H1 (cell line): ENCODE results near the gene CD14.
"Not testable (repeated sequence)": the region's sequence is repeated elsewhere in the genome, so short reads cannot be mapped to it uniquely, and the experiment has no call there.

Source experiments
- BRCA1 ChIP-seq: IDR thresholded peaks from 2 replicates; pipeline ENCODE4 v1.6.1; 2012; ENCODE audit warnings: low read depth, low read length, improper control_type of control experiment
- CBX5 ChIP-seq: fragments of 300-800, 300-1000 bp; sonication (generic); IDR thresholded peaks from 2 replicates; pipeline ENCODE4 v1.7.1; 2016; ENCODE audit warnings: antibody characterized with exemption, low read length, low read depth
- CEBPB ChIP-seq: IDR thresholded peaks from 2 replicates; pipeline ENCODE4 v1.6.1; 2012; ENCODE audit warnings: low read depth, low read length
- CHD1 ChIP-seq: IDR thresholded peaks from 2 replicates; pipeline ENCODE4 v1.6.1; 2012; ENCODE audit warnings: low read depth, low read length, improper control_type of control experiment
- EZH2 ChIP-seq: fragments of 200-600 bp; sonication (generic); IDR thresholded peaks from 2 replicates; pipeline ENCODE4 v1.7.1; 2012; ENCODE audit warnings: low read depth, mild to moderate bottlenecking, moderate library complexity, low read length, inconsistent platforms; ENCODE audit not compliant: severe bottlenecking
- GABPA ChIP-seq: IDR thresholded peaks from 2 replicates; pipeline ENCODE4 v1.6.1; 2011; ENCODE audit warnings: mild to moderate bottlenecking, low read length, moderate library complexity, borderline replicate concordance; ENCODE audit not compliant: insufficient read depth
- JUN ChIP-seq: IDR thresholded peaks from 2 replicates; pipeline ENCODE4 v1.6.1; 2011; ENCODE audit warnings: low read depth, mild to moderate bottlenecking, improper control_type of control experiment, low read length
- POLR2AphosphoS5 ChIP-seq: IDR thresholded peaks from 2 replicates; pipeline ENCODE4 v1.6.1; 2011; ENCODE audit warnings: low read depth, low read length
- RFX5 ChIP-seq: IDR thresholded peaks from 2 replicates; pipeline ENCODE4 v1.6.1; 2011; ENCODE audit warnings: low read depth, low read length, improper control_type of control experiment, borderline replicate concordance
- SIX5 ChIP-seq: IDR thresholded peaks from 2 replicates; pipeline ENCODE4 v1.6.1; 2011; ENCODE audit warnings: mild to moderate bottlenecking, low read depth, low read length
- SRF ChIP-seq: IDR thresholded peaks from 2 replicates; pipeline ENCODE4 v1.6.1; 2011; ENCODE audit warnings: mild to moderate bottlenecking, low read depth, low read length, moderate library complexity
- TEAD4 ChIP-seq: IDR thresholded peaks from 2 replicates; pipeline ENCODE4 v1.6.1; 2012; ENCODE audit warnings: low read depth, low read length, inconsistent platforms, mixed read lengths
- TF ChIP-seq, protein P1 (sequence below): IDR thresholded peaks from 2 replicates; pipeline ENCODE4 v1.6.1; 2011; ENCODE audit warnings: low read length, improper control_type of control experiment
- TF ChIP-seq, protein P2 (sequence below): IDR thresholded peaks from 2 replicates; pipeline ENCODE4 v1.6.1; 2012; ENCODE audit warnings: inconsistent platforms

DNA sequence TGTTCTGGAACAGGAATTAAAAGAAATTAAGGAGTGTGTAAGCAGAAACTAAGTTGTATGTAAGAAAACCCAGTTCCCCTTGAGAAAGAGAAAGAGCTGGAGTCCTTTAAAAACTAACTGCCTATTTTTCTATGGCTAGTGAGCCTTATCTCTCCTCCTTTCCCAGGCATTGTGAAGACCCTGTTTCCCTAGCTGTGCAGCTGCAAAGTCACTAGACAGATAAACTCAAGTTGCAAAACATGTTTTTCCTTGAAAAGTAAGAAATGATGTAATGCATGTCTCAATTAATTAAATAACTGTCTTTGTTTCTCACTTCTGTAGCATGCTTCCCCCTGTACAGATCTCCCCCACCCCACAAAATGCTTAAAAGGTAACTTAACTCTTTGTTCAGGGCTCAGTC lies 9.9 kb downstream of the CD14 start:
- TF ChIP-seq SIX5, RFX5, BRCA1, CHD1, CEBPB, GABPA, POLR2AphosphoS5, CBX5, JUN, SRF, EZH2, TEAD4: not testable (repeated sequence)
- TF ChIP-seq, protein P1, sequence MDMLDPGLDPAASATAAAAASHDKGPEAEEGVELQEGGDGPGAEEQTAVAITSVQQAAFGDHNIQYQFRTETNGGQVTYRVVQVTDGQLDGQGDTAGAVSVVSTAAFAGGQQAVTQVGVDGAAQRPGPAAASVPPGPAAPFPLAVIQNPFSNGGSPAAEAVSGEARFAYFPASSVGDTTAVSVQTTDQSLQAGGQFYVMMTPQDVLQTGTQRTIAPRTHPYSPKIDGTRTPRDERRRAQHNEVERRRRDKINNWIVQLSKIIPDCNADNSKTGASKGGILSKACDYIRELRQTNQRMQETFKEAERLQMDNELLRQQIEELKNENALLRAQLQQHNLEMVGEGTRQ: not testable (repeated sequence)
- TF ChIP-seq, protein P2, sequence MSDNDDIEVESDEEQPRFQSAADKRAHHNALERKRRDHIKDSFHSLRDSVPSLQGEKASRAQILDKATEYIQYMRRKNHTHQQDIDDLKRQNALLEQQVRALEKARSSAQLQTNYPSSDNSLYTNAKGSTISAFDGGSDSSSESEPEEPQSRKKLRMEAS: not testable (repeated sequence)
